Sigmoid colon (tissue), 4 donors: ENCODE data around the gene IPO11.

Experiments used
- CTCF ChIP-seq, 4 experiments: fragments of 450-650 bp in 3 of 4; fragments of 200-600 bp in 1 of 4; IDR thresholded peaks; one replicate each; pipeline ENCODE4 v1.5.1; 2016 to 2019; ENCODE audit warnings: antibody characterized with exemption in 4 of 4, mild to moderate bottlenecking in 3 of 4, moderate library complexity in 2 of 4
- EP300 ChIP-seq, 4 donors: sonication (generic); formaldehyde crosslinking; IDR thresholded peaks; one replicate each; pipeline ENCODE4 v1.6.1; 2017; ENCODE audit warnings: antibody characterized with exemption in 4 of 4
- POLR2A ChIP-seq, 2 donors: fragments of 450-650 bp; IDR thresholded peaks; one replicate each; pipeline ENCODE4 v1.6.1; 2016; ENCODE audit warnings: antibody characterized with exemption in 2 of 2, mild to moderate bottlenecking in 2 of 2, moderate library complexity in 2 of 2

GRCh38 chr5:62431735-62432620 lies 19.4 kb downstream of the IPO11 start:
- TF ChIP-seq CTCF (IDR thresholded peaks at IDR 0.05) (no peak), POLR2A (IDR thresholded peaks at IDR 0.05) (no peak), EP300 (IDR thresholded peaks at IDR 0.05) (no peak)
